Fibroblast of mammary gland (primary cell): ENCODE data around the gene HS3ST4.

Experiments used
- DNase-seq: peaks from one replicate; pipeline ENCODE4 v3.0.0-alpha.2; 2010; ENCODE audit warnings: low read depth
- H3K4me3 ChIP-seq: 2 replicates; pipeline ENCODE4 v1.5.1; 2011; ENCODE audit warnings: low read depth, mild to moderate bottlenecking, low read length, moderate library complexity; ENCODE audit not compliant: control insufficient read depth
- TF ChIP-seq, protein P1 (sequence below): conservative IDR thresholded peaks from 2 replicates; pipeline ENCODE4 v1.5.1; 2011; ENCODE audit warnings: low read depth, low read length, inconsistent platforms; ENCODE audit not compliant: control insufficient read depth, insufficient read depth

The HS3ST4 gene

DNA sequence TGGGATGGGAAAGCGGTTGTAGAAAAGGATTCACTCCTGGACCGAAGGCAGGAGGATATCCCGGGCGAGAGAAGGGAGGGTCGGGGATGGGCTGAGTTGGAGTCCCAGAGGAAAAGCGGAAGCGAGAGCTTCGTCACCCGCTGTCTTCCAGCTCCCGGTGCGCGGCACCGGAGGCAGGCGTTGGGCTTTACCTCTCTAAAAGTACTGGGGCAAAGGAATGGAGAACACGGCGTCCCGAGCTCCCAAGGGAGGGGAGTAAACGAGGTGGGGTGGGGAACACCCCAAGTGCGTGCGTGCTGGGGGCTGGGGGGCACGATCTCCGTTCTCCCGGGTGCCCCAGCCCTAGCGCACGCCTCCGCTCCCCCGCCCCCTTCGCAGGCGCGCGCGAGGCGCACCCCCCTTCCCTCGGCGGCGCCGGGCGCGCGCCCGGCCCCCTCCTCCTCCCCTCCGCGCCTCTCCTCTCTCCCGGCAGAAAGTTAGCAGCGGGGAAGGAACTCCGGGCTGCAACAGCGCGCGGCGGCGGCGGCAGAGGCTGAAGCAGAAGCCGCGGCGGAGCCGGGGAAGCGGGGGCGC lies at the start of gene HS3ST4:
HS3ST4 (plus strand) TSS at position 441 of the 573 bp plus-strand sequence.
- DNase-seq = no peak
- TF ChIP-seq, protein P1, sequence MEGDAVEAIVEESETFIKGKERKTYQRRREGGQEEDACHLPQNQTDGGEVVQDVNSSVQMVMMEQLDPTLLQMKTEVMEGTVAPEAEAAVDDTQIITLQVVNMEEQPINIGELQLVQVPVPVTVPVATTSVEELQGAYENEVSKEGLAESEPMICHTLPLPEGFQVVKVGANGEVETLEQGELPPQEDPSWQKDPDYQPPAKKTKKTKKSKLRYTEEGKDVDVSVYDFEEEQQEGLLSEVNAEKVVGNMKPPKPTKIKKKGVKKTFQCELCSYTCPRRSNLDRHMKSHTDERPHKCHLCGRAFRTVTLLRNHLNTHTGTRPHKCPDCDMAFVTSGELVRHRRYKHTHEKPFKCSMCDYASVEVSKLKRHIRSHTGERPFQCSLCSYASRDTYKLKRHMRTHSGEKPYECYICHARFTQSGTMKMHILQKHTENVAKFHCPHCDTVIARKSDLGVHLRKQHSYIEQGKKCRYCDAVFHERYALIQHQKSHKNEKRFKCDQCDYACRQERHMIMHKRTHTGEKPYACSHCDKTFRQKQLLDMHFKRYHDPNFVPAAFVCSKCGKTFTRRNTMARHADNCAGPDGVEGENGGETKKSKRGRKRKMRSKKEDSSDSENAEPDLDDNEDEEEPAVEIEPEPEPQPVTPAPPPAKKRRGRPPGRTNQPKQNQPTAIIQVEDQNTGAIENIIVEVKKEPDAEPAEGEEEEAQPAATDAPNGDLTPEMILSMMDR = no peak
- no peak within 1 kb of the TSS for H3K4me3 ChIP-seq

DNA sequence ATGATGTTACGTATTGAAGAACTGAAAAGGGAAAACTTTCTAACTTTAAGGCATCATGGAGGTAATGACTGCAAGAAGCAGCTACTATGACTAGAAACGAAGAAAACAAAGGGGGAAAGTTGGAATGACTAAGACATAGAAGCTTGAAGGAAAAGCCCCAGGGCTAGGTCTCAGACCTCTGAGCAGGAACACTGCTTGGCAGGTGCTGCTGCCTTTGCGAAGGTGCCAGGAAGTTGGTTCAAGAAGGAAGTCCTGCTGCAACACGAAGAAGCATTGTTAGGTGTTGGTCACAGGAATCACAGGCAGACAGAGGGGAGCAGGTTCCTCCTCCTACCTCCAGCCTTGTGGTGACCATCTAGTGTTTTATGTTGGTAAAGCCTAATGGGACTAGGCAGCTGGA lies 48.1 kb upstream of the HS3ST4 start:
- TF ChIP-seq, protein P1 = no peak
- DNase-seq = no peak
- no peak overlapping the region for H3K4me3 ChIP-seq

DNA sequence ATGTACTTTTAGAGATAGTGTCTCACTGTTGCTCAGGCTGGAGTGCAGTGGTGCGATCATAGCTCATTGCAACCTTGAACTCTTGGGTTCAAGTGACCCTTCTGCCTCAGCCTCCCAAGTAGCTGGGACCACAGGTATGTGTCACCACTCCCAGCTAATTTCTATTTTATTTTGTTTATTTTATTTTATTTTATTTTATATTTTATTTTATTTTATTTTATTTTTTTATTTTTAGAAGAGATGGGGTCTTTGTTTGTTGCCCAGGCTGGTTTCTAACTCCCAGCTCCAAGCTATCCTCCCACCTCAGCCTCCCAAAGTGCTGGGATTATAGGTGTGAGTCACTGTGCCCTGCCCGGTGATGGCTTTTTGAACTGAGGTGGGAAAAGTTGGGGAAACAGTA lies 35.1 kb upstream of the HS3ST4 start:
- TF ChIP-seq, protein P1 = no peak
- DNase-seq = no peak

DNA sequence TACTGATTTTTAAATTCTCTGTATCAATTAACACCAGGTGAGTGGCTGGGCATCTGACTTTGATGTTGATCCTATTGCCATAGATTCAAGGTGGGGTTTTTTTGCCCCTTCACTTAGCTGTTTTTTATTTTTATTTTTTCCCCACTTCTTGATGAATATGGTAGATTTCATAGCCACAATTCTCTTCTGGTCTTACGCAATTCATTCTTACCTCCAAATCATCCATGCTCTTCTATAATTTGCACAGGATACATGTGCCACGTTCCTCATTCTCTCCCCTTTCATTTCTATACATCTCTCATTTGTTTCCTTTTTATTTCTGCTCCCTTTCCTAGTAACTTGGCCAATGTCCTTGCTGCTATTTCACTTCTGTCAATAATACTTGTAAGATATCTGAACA lies 14.9 kb upstream of the HS3ST4 start:
- TF ChIP-seq, protein P1 = no peak
- no peak overlapping the region for H3K4me3 ChIP-seq
- no peak for DNase-seq

More for the DNA sequence above, 35.1 kb upstream of the HS3ST4 start:
- H3K4me3 ChIP-seq = no peak overlapping the region

DNA sequence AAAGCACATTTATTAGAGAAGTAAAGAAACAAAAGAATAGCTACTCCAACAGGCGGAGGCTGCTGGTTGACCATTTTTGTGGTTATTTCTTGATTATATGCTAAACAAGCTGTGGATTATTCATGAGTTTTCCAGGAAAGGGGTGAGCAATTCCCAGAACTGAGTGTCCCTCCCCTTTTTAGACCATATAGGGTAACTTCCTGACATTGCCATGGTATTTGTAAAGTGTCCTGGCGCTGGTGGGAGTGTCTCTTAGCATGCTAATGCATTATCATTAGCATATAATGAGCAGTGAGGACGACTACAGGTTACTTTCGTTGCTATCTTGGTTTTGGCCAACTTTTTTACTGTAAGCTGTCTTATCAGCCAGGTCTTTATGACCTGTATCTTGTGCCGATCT lies 12.2 kb upstream of the HS3ST4 start:
- TF ChIP-seq, protein P1 = no peak
- no peak for DNase-seq
- no peak overlapping the region for H3K4me3 ChIP-seq

DNA sequence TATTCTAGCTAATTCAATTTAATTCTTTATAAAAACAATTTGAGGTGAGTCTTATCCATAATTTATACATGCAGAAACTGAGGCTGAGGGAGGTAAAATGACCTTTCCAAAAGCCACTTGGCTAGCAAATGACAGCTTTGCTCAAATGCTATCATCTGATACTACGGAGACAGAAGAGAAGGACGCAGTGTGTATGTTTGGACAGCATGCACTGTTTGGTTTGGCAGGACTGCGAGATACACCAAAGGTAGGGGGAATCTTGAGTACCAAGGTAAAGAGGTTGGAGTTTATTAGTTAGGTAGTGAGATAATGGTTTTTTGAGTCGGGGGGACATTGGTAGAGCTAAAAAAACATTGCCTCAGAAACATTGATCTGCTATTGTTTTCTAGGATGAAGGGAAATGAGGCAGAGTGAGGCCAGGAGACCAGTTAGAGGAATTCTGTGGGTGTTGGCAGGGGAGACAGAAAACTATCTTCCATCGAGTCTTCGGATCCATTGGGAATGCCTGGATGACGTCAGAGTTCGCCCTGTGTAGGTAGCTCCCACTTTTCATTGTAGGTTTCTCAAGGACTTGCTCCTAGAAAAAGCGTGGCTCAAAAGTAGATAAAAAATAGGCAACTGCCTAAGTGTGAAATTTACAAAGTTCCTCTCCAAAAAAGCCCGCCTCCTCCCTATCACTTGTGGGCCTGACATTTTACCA lies 2.5 kb upstream of the HS3ST4 start:
- TF ChIP-seq, protein P1 = no peak
- no peak for DNase-seq

More for the DNA sequence above, 2.5 kb upstream of the HS3ST4 start:
- H3K4me3 ChIP-seq = no peak overlapping the region
